ENCODE measurements around the gene SLC23A2. TPM values are rescaled to one million over a fixed set of nuclear protein-coding genes. Genes with fewer than 3 reads are reported as not detected.

Gene SLC23A2
- total RNA-seq, 2 experiments from 2014 or later: 18.6 to 20.3 TPM

DNA sequence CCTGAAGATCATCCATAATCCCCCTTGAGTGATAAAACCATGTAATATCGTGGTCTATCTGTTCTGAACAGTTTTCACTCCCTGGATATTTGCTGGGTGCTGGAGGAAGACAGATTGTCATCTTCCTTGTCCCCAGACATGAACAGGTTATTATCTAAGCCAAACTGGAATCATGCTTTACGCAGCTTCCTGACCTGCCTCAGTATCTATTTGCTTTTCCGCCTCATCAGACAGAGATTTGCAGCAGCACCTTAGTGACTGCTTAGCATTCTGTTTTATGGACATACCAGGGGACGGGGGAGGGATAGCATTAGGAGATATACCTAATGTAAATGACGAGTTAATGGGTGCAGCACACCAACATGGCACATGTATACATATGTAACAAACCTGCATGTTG, 124.6 kb downstream of the SLC23A2 start:
- H3K4me3 Mint-ChIP-seq: no peak overlapping the region
- no peak overlapping the region for H3K27ac Mint-ChIP-seq
- no peaks in the 10 kb centered on the region for H3K27me3 Mint-ChIP-seq
- H3K4me1 Mint-ChIP-seq: peaks cover 11% of the 10 kb centered on the region
- H3K9me3 Mint-ChIP-seq: no peaks in the 10 kb centered on the region
- peaks cover 18% of the 10 kb centered on the region for H3K36me3 Mint-ChIP-seq
- DNase-seq (no peak), ATAC-seq (ENCODE audit: low read depth) (no peak)
- POLR2A ChIA-PET: no interaction called here

DNA sequence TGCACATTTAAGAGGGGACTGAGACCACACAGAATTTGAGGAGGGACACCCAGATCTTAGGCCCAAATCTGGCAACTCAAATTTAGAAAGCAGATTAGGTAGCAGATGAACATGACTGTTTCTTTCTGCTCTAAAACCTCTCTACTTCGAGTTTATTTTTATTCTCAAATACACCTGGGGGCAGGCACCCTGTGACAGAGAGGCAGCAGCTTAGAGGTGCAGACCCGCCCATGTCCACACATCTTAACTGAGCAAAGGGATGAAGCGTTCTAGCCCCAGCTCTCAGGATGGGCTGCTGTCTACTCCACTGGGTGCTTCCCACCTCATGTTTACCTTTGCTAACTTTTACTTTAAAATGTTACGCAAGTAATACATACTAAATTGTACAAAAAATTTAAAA, 125.0 kb downstream of the SLC23A2 start:
- H3K27ac Mint-ChIP-seq: no peak overlapping the region
- H3K4me1 Mint-ChIP-seq: peaks cover 9% of the 10 kb centered on the region
- POLR2A ChIA-PET: no interaction called here
- H3K36me3 Mint-ChIP-seq: peaks cover 13% of the 10 kb centered on the region
- ATAC-seq (ENCODE audit: low read depth) (no peak), DNase-seq (no peak)
- H3K4me3 Mint-ChIP-seq: no peak overlapping the region
- H3K9me3 Mint-ChIP-seq: no peaks in the 10 kb centered on the region
- H3K27me3 Mint-ChIP-seq: no peaks in the 10 kb centered on the region

DNA sequence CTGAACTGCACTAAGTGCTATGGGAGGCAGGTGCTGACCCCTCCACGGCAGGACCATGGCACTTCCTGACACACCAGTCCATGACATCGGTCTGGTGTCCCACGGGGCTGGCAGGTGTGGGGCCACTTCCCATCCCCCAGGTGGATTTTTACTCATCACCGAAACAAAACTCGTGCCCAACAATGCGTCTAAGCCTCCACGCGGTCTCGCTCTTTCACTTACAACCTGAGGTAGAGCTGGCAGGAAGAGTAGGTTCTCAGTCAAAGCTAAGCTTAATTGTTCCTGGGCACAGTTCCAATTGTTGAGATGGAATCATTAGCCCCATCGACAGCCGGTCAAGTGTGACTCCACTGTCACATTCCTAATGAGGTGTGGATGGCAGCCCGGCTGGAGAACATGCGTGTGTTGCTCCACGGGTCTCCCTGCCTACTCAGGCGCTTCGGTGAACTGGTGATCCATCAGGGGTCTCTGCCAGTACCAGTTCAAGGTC, 125.7 kb downstream of the SLC23A2 start:
- POLR2A ChIA-PET: no interaction called here
- Mint-ChIP-seq H3K36me3 (peaks cover 8% of the 10 kb centered on the region), H3K4me3 (no peak overlapping the region), H3K9me3 (no peaks in the 10 kb centered on the region), H3K4me1 (peaks cover 3% of the 10 kb centered on the region), H3K27ac (no peak overlapping the region), H3K27me3 (no peaks in the 10 kb centered on the region)
- DNase-seq (no peak), ATAC-seq (ENCODE audit: low read depth) (no peak)

DNA sequence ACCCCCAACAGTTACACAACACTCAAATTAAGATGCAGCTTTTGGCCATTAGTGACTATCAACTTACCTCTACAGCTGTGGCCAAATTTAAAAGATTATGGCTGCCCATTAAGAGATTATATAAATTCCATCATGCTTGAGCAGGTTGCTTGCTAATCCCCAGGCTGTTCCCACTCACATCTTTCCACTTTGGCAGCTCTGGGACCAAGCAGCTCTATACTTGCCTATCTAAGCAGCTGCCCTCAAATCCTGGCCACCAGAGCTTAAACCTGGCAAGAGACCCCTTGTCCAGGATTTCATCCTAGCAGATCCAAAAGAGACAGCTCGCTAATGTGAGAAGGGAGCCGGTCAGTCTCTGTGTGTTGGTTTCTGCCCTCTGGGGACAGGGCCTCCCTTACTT, 127.9 kb downstream of the SLC23A2 start:
- H3K27me3 Mint-ChIP-seq: no peaks in the 10 kb centered on the region
- peaks cover 1% of the 10 kb centered on the region for H3K4me1 Mint-ChIP-seq
- no peak overlapping the region for H3K4me3 Mint-ChIP-seq
- peaks cover 9% of the 10 kb centered on the region for H3K36me3 Mint-ChIP-seq
- H3K9me3 Mint-ChIP-seq: no peaks in the 10 kb centered on the region
- no peak for DNase-seq
- POLR2A ChIA-PET: no interaction called here
- no peak for ATAC-seq (ENCODE audit: low read depth)
- H3K27ac Mint-ChIP-seq: no peak overlapping the region

DNA sequence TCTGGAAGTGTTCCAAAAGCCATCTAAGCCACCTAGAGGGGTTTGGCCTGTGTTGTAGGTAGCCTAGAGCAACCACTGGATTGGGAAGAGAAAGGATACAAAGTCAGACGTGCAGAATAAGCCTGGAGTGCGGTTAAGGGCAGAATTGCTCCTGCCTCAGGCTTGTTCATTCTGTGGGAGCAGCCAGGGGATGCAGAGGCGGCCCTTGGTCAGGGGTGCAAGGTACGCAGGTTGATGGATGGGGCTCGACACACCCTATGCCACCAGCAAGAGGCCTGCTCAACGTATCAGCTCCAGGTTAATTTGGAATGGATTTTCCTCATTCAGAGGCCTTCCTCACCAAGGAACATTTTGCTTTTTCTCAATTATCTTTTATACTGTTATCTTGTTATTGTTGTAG, 129.8 kb downstream of the SLC23A2 start:
- Mint-ChIP-seq H3K9me3 (no peaks in the 10 kb centered on the region), H3K4me1 (peaks cover 5% of the 10 kb centered on the region), H3K4me3 (no peak overlapping the region), H3K36me3 (peaks cover 12% of the 10 kb centered on the region), H3K27ac (no peak overlapping the region), H3K27me3 (no peaks in the 10 kb centered on the region)
- ATAC-seq (ENCODE audit: low read depth) (no peak), DNase-seq (no peak)
- POLR2A ChIA-PET: no interaction called here

DNA sequence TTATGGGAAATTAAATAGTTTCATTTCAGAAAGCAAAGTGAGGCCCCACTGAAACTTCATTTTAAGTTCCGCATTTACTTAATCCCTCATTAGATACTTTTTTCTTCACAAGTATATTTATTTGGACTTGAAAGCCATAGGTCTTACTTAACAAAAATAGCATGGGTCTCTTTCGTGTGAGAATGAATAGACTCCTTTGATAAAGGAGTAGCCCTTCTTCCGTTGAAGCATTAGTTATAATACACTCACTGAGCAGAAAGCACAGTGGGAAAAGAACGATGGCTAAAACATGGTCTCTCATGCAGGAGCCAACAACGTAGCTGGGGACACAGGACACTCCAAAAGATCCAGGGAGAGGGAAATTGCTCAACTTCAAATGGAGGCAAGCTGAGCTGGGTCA, 130.4 kb downstream of the SLC23A2 start:
- no peak overlapping the region for H3K27ac Mint-ChIP-seq

DNA sequence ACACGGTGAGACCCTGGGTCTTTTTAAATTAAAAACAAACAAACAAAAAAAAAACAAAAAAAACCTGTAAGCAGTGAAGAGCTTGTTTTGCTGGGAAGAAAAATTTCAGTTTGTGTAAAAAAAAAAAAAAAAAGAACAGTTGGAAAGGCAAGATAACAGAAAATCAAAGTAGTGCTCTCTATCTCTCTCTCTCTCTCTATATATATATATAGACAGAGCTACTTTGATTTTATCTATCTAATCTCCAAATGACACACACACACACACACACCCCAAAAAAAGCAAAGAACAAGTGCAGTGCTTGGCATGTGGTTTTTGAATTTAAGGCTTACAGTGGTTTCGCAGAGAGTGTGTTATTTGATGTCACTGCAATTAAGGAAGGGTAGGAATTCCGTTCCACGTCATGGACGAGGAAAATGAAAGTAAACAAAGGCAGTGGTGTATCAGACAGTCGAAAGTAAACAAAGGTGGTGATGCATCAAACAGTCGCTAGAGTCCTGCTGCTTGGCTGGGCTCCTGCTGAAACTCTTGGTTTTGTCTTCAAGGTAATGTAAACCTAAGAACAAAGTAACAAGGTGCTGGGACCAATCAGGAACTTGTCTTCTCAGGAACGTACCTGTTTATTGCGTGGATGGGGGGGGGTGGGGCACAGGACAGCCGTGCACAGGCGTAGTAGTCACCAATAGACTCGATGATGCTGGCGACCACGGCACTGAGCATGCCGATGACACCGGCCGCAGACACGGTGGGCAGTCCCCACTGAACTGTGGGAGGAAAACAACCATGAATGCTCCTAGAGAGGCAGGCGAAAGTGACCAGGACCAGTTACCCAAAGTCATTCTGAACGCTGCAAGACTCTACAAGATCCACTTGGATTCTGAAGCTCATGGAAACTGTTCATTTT, 131.8 kb downstream of the SLC23A2 start:
- H3K27ac Mint-ChIP-seq: no peak overlapping the region
- ATAC-seq (ENCODE audit: low read depth): no peak
- POLR2A ChIA-PET: no interaction called here

More for the DNA sequence above, 130.4 kb downstream of the SLC23A2 start:
- DNase-seq (no peak), ATAC-seq (ENCODE audit: low read depth) (no peak)
- Mint-ChIP-seq H3K27me3 (no peaks in the 10 kb centered on the region), H3K4me1 (peaks cover 5% of the 10 kb centered on the region), H3K9me3 (no peaks in the 10 kb centered on the region), H3K4me3 (no peak overlapping the region), H3K36me3 (peaks cover 12% of the 10 kb centered on the region)
- POLR2A ChIA-PET: no interaction called here

GRCh38 chr20:4867051-4867450, 134.3 kb downstream of the SLC23A2 start:
- POLR2A ChIA-PET: no interaction called here
- Mint-ChIP-seq H3K4me1 (peaks cover 5% of the 10 kb centered on the region), H3K27me3 (no peaks in the 10 kb centered on the region), H3K27ac (peak overlapping the region; percentile 38), H3K36me3 (peaks cover 10% of the 10 kb centered on the region), H3K4me3 (no peak overlapping the region), H3K9me3 (no peaks in the 10 kb centered on the region)
- DNase-seq: no peak
- no peak for ATAC-seq (ENCODE audit: low read depth)

More for the DNA sequence above, 131.8 kb downstream of the SLC23A2 start:
- Mint-ChIP-seq H3K36me3 (peaks cover 12% of the 10 kb centered on the region), H3K9me3 (no peaks in the 10 kb centered on the region), H3K4me3 (no peak overlapping the region), H3K4me1 (peaks cover 5% of the 10 kb centered on the region), H3K27me3 (no peaks in the 10 kb centered on the region)
- no peak for DNase-seq

DNA sequence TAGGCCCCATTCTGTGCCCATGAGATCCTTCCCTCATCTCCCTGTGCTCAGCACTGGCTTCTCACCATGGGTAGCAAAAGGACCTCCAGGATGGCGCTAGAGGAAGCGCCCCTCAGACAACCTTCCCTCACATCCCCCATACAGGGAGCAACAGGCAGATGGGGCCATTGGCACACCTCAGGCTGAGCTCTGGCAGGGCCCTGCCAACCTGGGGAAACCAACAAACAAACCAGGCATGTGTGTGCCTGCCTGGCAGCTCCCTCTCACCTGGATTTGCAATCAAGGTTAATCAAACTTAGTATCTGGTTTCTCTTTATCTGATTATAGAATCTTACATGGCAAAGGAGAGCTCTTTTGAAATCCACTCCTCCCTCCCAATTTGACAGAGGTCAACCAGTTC, 134.9 kb downstream of the SLC23A2 start:
- no peaks in the 10 kb centered on the region for H3K9me3 Mint-ChIP-seq
- H3K36me3 Mint-ChIP-seq: peaks cover 10% of the 10 kb centered on the region
- peaks cover 5% of the 10 kb centered on the region for H3K4me1 Mint-ChIP-seq
- H3K27ac Mint-ChIP-seq: no peak overlapping the region
- no peaks in the 10 kb centered on the region for H3K27me3 Mint-ChIP-seq
- DNase-seq: no peak
- ATAC-seq (ENCODE audit: low read depth): no peak
- POLR2A ChIA-PET: no interaction called here
- no peak overlapping the region for H3K4me3 Mint-ChIP-seq

- DNase-seq (no peak), ATAC-seq (ENCODE audit: low read depth) (no peak)
- peaks cover 5% of the 10 kb centered on the region for H3K4me1 Mint-ChIP-seq
- H3K27ac Mint-ChIP-seq: no peak overlapping the region
- H3K9me3 Mint-ChIP-seq: no peaks in the 10 kb centered on the region
- peaks cover 16% of the 10 kb centered on the region for H3K36me3 Mint-ChIP-seq
- POLR2A ChIA-PET: no interaction called here
- H3K27me3 Mint-ChIP-seq: no peaks in the 10 kb centered on the region
- no peak overlapping the region for H3K4me3 Mint-ChIP-seq
Observed at GRCh38 chr20:4864311-4864752, 137.0 kb downstream of the SLC23A2 start.

DNA sequence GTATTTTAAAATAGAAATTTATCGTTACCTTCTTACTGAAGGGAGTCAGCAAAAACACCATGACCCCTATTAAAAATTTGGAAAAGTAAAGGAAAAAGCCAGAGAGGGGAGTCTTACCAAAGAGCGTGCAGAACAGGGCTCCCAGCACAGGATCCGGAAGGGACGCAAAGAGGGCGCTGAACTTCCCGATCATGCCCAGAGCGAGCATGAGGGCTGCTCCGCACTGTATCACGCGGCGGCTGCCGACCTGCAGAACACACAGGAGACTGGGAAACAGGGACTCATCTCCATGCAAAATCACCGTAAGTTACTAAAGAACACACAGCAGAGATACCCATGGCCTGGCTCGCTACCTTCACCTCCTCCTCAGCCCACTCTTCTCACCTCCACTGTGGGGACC, 138.6 kb downstream of the SLC23A2 start:
- Mint-ChIP-seq H3K4me1 (peaks cover 4% of the 10 kb centered on the region), H3K36me3 (peaks cover 25% of the 10 kb centered on the region), H3K27ac (no peak overlapping the region), H3K4me3 (no peak overlapping the region), H3K27me3 (no peaks in the 10 kb centered on the region), H3K9me3 (no peaks in the 10 kb centered on the region)
- DNase-seq (no peak), ATAC-seq (ENCODE audit: low read depth) (no peak)
- POLR2A ChIA-PET: no interaction called here

DNA sequence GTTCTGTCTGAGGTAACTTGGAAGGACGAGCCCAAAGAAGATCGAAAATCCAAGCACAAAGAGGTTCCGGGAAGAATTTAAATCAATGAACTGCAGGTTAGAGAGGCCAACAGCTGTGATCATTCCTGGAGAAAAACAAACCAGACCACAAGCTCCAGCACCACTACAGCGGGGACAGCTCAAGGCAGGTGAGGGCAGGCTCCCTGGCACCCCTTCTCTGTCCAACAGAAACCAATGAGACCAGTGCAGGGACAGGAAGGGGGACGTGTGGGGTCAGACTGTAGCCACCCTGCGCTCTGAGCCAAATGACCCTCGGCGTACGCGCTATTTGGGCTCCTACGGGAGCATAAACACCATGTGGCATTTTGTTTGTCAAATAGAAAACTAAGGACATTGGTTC, 139.3 kb downstream of the SLC23A2 start:
- H3K4me1 Mint-ChIP-seq: no peaks in the 10 kb centered on the region
- DNase-seq (no peak), ATAC-seq (ENCODE audit: low read depth) (no peak)
- no peaks in the 10 kb centered on the region for H3K27me3 Mint-ChIP-seq
- H3K9me3 Mint-ChIP-seq: no peaks in the 10 kb centered on the region
- H3K36me3 Mint-ChIP-seq: peaks cover 25% of the 10 kb centered on the region
- POLR2A ChIA-PET: no interaction called here
- no peak overlapping the region for H3K4me3 Mint-ChIP-seq
- H3K27ac Mint-ChIP-seq: no peak overlapping the region

DNA sequence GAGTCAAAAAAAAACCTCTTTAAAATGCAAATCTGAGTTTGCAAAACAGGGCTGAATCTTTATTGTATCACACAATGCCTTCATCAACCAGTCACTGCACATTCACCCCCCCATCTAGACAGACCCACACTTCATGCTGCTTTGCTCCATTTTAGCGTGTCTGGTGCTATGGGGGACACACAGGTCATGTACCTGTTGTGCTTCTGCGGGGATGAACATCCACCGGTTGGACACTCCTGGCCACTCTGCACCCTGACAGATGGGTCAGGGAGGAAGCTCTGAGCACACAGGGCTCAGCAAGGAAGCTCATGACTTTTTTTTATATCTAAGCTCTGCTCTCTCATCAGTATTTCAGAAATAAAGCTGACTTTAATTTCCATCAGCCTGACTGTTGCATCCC, 143.3 kb downstream of the SLC23A2 start:
- Mint-ChIP-seq H3K27ac (no peak overlapping the region), H3K27me3 (no peaks in the 10 kb centered on the region), H3K9me3 (no peaks in the 10 kb centered on the region), H3K36me3 (peaks cover 26% of the 10 kb centered on the region), H3K4me1 (no peaks in the 10 kb centered on the region), H3K4me3 (no peak overlapping the region)
- no peak for DNase-seq
- ATAC-seq (ENCODE audit: low read depth): no peak
- POLR2A ChIA-PET: no interaction called here

DNA sequence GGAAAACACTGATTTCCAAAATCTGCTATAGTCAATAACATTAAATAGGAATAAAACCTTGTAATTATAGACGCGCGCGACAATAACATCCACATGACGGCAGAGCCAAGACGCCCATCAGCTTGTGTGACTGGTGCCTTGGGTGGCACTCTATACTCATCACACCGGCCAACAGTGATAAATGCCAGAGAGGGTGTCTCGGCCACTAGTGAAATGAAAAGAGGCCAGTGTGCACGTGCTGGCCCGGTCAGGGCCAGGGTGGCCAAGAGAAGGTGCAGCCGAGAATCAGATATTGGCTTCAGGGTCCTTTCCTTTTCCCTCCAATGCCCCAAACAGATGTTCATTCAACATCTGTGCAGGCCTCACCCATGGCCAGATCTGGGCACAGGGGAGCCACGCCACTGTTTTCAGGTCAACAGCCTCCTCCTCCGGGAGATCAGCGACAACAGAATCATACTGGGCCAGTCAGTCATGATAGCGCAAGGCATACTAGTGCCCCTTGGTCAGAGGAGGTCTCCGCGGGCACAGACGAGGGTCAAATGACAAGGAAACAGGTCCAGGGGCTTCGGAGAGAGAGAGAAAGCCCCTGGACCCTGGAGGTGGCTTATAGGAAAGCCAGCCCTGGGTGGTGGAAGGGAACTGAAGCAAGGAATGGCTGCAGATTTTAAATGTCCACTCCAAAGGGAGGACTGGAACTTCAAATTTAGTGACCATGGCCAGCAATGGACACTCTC, 145.1 kb downstream of the SLC23A2 start:
- POLR2A ChIA-PET: no interaction called here
- no peak for DNase-seq
- peaks cover 25% of the 10 kb centered on the region for H3K36me3 Mint-ChIP-seq

More for the DNA sequence above, 145.1 kb downstream of the SLC23A2 start:
- no peak for ATAC-seq (ENCODE audit: low read depth)
- Mint-ChIP-seq H3K27me3 (no peaks in the 10 kb centered on the region), H3K27ac (no peak overlapping the region), H3K4me1 (no peaks in the 10 kb centered on the region), H3K9me3 (no peaks in the 10 kb centered on the region), H3K4me3 (no peak overlapping the region)
